Endothelial cell of umbilical vein (primary cell): Measurements from ENCODE around the gene ARMS2. TPM values are rescaled to one million over a fixed set of nuclear protein-coding genes. Genes with fewer than 3 reads are reported as not detected.

ENCODE experiments used
- BruUV-seq: library from RNA; stranded (reverse); fragments of 400-500 nt; replicated peaks from 2 replicates; lab custom pipeline; 2021; lab: Mats Ljungman, UMichigan
- CTCF ChIA-PET: fragments of 300-600, 350-600 bp; sonication (Branson Sonifier 250); formaldehyde crosslinking; loops from one replicate; lab custom pipeline; 2021; ENCODE audit warnings: antibody characterized with exemption, inconsistent platforms; lab: Charles Lee
- POLR2A ChIA-PET: fragments of 300-600, 350-600 bp; sonication (Branson Sonifier 250); formaldehyde crosslinking; loops from one replicate; lab custom pipeline; 2021; ENCODE audit warnings: antibody characterized with exemption, inconsistent platforms; lab: Charles Lee
- DNase-seq: peaks from one replicate; pipeline ENCODE4 v3.0.0-alpha.2; 2011; ENCODE audit warnings: low read depth, low spot score
- FAIRE-seq: peaks from 2 replicates; lab custom pipeline; 2011; peaks lifted over from hg19 to GRCh38; lab: Jason Lieb, UNC
- H2AFZ ChIP-seq: 2 replicates; pipeline ENCODE4 v1.6.0; 2012; ENCODE audit warnings: low read depth, low read length, control low read depth, inconsistent platforms
- H3K27ac ChIP-seq: 2 replicates; pipeline ENCODE4 v1.5.1; 2011; ENCODE audit warnings: low read depth, mild to moderate bottlenecking, control low read depth, low read length, moderate library complexity; ENCODE audit not compliant: insufficient read depth
- H3K27me3 ChIP-seq, 2 experiments: 2 replicates each; pipeline versions ENCODE4 v1.6.0 to v1.6.1; 2011; ENCODE audit warnings: low read length in 2 of 2, mixed read lengths in 1 of 2; ENCODE audit not compliant: control insufficient read depth in 2 of 2, insufficient read depth in 2 of 2
- H3K36me3 ChIP-seq, 2 experiments: 2 replicates in 1 of 2; 3 replicates in 1 of 2; pipeline ENCODE4 v1.5.1; 2011; ENCODE audit warnings: low read length in 2 of 2, mild to moderate bottlenecking in 1 of 2, moderate library complexity in 1 of 2; ENCODE audit not compliant: control insufficient read depth in 2 of 2, insufficient read depth in 2 of 2; ENCODE audit errors: extremely low read depth in 1 of 2
- H3K4me1 ChIP-seq: 3 replicates; pipeline ENCODE4 v1.5.1; 2011; ENCODE audit warnings: mild to moderate bottlenecking, low read length; ENCODE audit not compliant: control insufficient read depth, insufficient read depth; ENCODE audit errors: extremely low read depth
- H3K4me2 ChIP-seq: 2 replicates; pipeline ENCODE4 v1.6.1; 2011; ENCODE audit warnings: low read length, control low read depth, mixed read lengths; ENCODE audit not compliant: insufficient read depth
- H3K4me3 ChIP-seq, 3 experiments: fragments of 200-600 bp in 1 of 3; sonication (generic), shearing (Covaris generic) in 1 of 3; replicated peaks in 1 of 3; 2 replicates each; pipeline ENCODE4 v1.5.1; 2011 to 2016; ENCODE audit warnings: control low read depth in 3 of 3, low read length in 3 of 3, mild to moderate bottlenecking in 2 of 3, inconsistent platforms in 1 of 3, low read depth in 1 of 3, moderate library complexity in 1 of 3; ENCODE audit not compliant: insufficient read depth in 1 of 3
- H3K79me2 ChIP-seq: 2 replicates; pipeline ENCODE4 v1.6.0; 2012; ENCODE audit warnings: low read length, inconsistent platforms; ENCODE audit not compliant: control insufficient read depth, insufficient read depth
- H3K9ac ChIP-seq: replicated peaks from 2 replicates; pipeline ENCODE3; 2011; ENCODE audit warnings: low read length, control low read depth; ENCODE audit not compliant: insufficient read depth; ENCODE audit errors: extremely low read depth
- H3K9me1 ChIP-seq: replicated peaks from 3 replicates; pipeline ENCODE4 v1.6.0; 2011; ENCODE audit warnings: mild to moderate bottlenecking, low read length; ENCODE audit not compliant: control insufficient read depth, insufficient read depth; ENCODE audit errors: extremely low read depth
- H3K9me3 ChIP-seq: replicated peaks from 2 replicates; pipeline ENCODE4 v1.5.1; 2012; ENCODE audit warnings: low read length, inconsistent platforms; ENCODE audit not compliant: control insufficient read depth, insufficient read depth
- H4K20me1 ChIP-seq: replicated peaks from 2 replicates; pipeline ENCODE3; 2011; ENCODE audit warnings: mild to moderate bottlenecking, low read length; ENCODE audit not compliant: control insufficient read depth, insufficient read depth; ENCODE audit errors: extremely low read depth
- CTCF ChIP-seq, 2 donors: IDR thresholded peaks; 1 replicate in 1 of 2; 2 replicates in 1 of 2; pipeline ENCODE4 v1.5.1; 2011; ENCODE audit warnings: low read length in 2 of 2, mild to moderate bottlenecking in 2 of 2, moderate library complexity in 2 of 2, control low read depth in 1 of 2, inconsistent platforms in 1 of 2, low read depth in 1 of 2; ENCODE audit not compliant: insufficient read depth in 1 of 2; ENCODE audit errors: extremely low read depth in 1 of 2
- EZH2 ChIP-seq: IDR thresholded peaks from 2 replicates; pipeline ENCODE4 v1.6.1; 2012; ENCODE audit warnings: borderline replicate concordance, low read depth, mild to moderate bottlenecking, moderate library complexity, low read length, inconsistent platforms; ENCODE audit not compliant: severe bottlenecking
- FOS ChIP-seq: IDR thresholded peaks from 2 replicates; pipeline ENCODE4 v1.6.1; 2011; ENCODE audit warnings: mild to moderate bottlenecking, low read length, moderate library complexity, borderline replicate concordance; ENCODE audit not compliant: insufficient read depth
- GATA2 ChIP-seq: IDR thresholded peaks from 2 replicates; pipeline ENCODE4 v1.7.0; 2011; ENCODE audit warnings: low read depth, mild to moderate bottlenecking, moderate library complexity, mixed read lengths, low read length; ENCODE audit not compliant: insufficient read length, insufficient read depth
- JUN ChIP-seq: IDR thresholded peaks from 2 replicates; pipeline ENCODE4 v1.6.1; 2011; ENCODE audit warnings: borderline replicate concordance, low read depth; ENCODE audit not compliant: insufficient read length, insufficient read depth
- MYC ChIP-seq: IDR thresholded peaks from one replicate; pipeline ENCODE4 v1.6.1; 2011; ENCODE audit warnings: mild to moderate bottlenecking, low read depth, low read length
- POLR2A ChIP-seq: IDR thresholded peaks from 2 replicates; pipeline ENCODE4 v1.6.1; 2012; ENCODE audit warnings: low read depth, mild to moderate bottlenecking, control low read depth, low read length
- POLR2AphosphoS5 ChIP-seq: IDR thresholded peaks from 2 replicates; pipeline ENCODE4 v1.6.1; 2012; ENCODE audit warnings: low read depth, mild to moderate bottlenecking, control low read depth, low read length, moderate library complexity; ENCODE audit not compliant: insufficient read depth
- dilution Hi-C: fragments of 300-500 bp; cut with MboI; formaldehyde crosslinking; loops from one replicate; pipeline ENCODE4 v1.15.0; 2019; ENCODE audit warnings: low sequenced_read_pairs; ENCODE audit not compliant: extremely low pct_ligation_motif_present
- intact Hi-C: fragments of 100-400 bp; cut with micrococcal nuclease; formaldehyde crosslinking; loops from one replicate; pipeline ENCODE4 v1.10.0; 2022
- polyA plus RNA-seq, 4 experiments: library from polyadenylated mRNA; depleted of rRNA in 3 of 4; stranded (reverse) in 3 of 4; unstranded in 1 of 4; fragments of >200 nt; gene quantifications; 2 replicates each; pipeline versions ENCODE4 v1.2.1 to v1.2.3, GENCODE V29; 2011 to 2012; ENCODE audit warnings: missing spikeins in 1 of 4
- total RNA-seq: library from RNA; stranded (reverse); gene quantifications from 2 replicates; pipeline ENCODE4 v1.2.3, GENCODE V29; 2021
- TF ChIP-seq, protein P1 (sequence below): IDR thresholded peaks from 2 replicates; pipeline ENCODE4 v1.6.1; 2011; ENCODE audit not compliant: insufficient read depth, insufficient read length

The ARMS2 gene
- total and polyA plus RNA-seq, 2 donors (not counting 3 experiments of a cell fraction or from before 2014, with no cell fraction given) = not detected

- Histone ChIP-seq H3K36me3 (peaks cover 7 to 23% of the 10 kb centered on the region in 2 experiments), H3K4me2 (no peak overlapping the region), H3K27me3 (no peaks in the 10 kb centered on the region), H3K4me3 (no peak overlapping the region), H3K27ac (no peak overlapping the region), H3K4me1 (no peaks in the 10 kb centered on the region), H3K9ac (no peak overlapping the region), H3K79me2 (no peaks in the 10 kb centered on the region), H3K9me3 (no peaks in the 10 kb centered on the region), H2AFZ (no peak overlapping the region), H4K20me1 (no peaks in the 10 kb centered on the region), H3K9me1 (no peaks in the 10 kb centered on the region)
- no TSS peak for BruUV-seq
- CTCF ChIA-PET = interaction anchor here (0.9 to 2.2 kb wide), 8 partner anchors 12 to 145 kb away, joined by 3 to 11 read pairs (median 4); no protein-coding TSS in a partner anchor
- TF ChIP-seq POLR2AphosphoS5 (no peak), FOS (no peak), POLR2A (no peak), JUN (no peak)
- TF ChIP-seq, protein P1, sequence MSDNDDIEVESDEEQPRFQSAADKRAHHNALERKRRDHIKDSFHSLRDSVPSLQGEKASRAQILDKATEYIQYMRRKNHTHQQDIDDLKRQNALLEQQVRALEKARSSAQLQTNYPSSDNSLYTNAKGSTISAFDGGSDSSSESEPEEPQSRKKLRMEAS = no peak
- dilution Hi-C loops (no loop called here), intact Hi-C loops (no loop called here)
- DNase-seq = no peak
- POLR2A ChIA-PET = no interaction called here
- FAIRE-seq = no peak
These were observed 34.4 kb upstream of the ARMS2 start for GRCh38 chr10:122419876-122420623.

GRCh38 chr10:122420624-122421007 lies 33.8 kb upstream of the ARMS2 start:
- no peak for FAIRE-seq
- Histone ChIP-seq H3K4me3 (no peak overlapping the region), H2AFZ (no peak overlapping the region), H4K20me1 (no peaks in the 10 kb centered on the region), H3K27ac (no peak overlapping the region), H3K79me2 (no peaks in the 10 kb centered on the region), H3K9me1 (no peaks in the 10 kb centered on the region), H3K4me2 (no peak overlapping the region), H3K27me3 (no peaks in the 10 kb centered on the region), H3K4me1 (no peaks in the 10 kb centered on the region), H3K9ac (no peak overlapping the region), H3K36me3 (peaks cover 7 to 22% of the 10 kb centered on the region in 2 experiments), H3K9me3 (no peaks in the 10 kb centered on the region)
- no peak for DNase-seq
- ChIA-PET POLR2A (no interaction called here), CTCF (no interaction called here)
- no peak for TF ChIP-seq CTCF (IDR thresholded peaks at IDR 0.05; ENCODE audit: extremely low read depth in 1 of 2, insufficient read depth in 1 of 2, low read depth in 1 of 2, low read length in 2 of 2)
- no peak for TF ChIP-seq POLR2AphosphoS5
- TF ChIP-seq GATA2 = no peak
- TF ChIP-seq MYC = no peak
- no peak for TF ChIP-seq EZH2
- TF ChIP-seq FOS = no peak
- TF ChIP-seq, protein P1 = no peak
- TF ChIP-seq JUN = no peak
- no peak for TF ChIP-seq POLR2A
- intact Hi-C loops = no loop called here
- BruUV-seq = no TSS peak
- dilution Hi-C loops = no loop called here
